Islet precursor cell (in vitro differentiated cells): ENCODE measurements around the gene SAC3D1.
"Not testable (repeated sequence)": the region's sequence is repeated elsewhere in the genome, so short reads cannot be mapped to it uniquely, and the experiment has no call there.

ENCODE experiments used
- DNase-seq: peaks from one replicate; pipeline ENCODE4 v3.0.0-alpha.2; 2018

SAC3D1 gene

DNA sequence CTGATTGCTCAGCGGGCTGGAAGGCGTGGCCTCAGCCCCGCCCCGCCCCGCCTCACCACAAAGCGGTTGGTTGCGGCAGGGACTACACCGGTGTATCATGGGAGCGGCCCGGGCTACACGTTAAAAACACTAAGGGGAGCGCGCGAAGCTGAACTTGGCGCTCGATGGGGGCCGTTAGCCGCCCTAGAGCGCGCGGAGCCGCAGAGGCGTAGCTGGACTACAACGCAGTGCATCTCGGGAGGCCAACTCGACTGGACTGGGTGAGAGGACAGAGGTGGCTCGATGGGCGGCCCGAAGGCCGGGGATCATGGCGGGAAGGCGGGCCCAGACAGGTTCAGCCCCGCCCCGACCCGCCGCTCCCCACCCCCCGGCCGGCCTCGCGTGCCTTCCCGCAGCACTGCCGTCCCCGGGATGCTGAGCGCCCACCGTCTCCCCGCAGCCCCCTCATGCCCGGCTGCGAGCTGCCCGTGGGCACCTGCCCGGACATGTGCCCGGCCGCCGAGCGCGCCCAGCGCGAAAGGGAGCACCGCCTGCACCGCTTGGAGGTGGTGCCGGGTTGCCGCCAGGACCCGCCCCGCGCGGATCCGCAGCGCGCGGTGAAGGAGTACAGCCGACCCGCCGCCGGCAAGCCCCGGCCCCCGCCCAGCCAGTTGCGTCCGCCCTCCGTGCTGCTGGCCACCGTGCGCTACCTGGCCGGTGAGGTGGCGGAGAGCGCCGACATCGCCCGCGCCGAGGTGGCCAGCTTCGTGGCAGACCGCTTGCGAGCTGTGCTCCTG, at the start of gene SAC3D1:
Gene SAC3D1 (plus strand): TSS at position 364 of the 776 bp plus-strand sequence. CDS start 83 bp downstream, at position 447.
- peak; percentile 97 for DNase-seq

DNA sequence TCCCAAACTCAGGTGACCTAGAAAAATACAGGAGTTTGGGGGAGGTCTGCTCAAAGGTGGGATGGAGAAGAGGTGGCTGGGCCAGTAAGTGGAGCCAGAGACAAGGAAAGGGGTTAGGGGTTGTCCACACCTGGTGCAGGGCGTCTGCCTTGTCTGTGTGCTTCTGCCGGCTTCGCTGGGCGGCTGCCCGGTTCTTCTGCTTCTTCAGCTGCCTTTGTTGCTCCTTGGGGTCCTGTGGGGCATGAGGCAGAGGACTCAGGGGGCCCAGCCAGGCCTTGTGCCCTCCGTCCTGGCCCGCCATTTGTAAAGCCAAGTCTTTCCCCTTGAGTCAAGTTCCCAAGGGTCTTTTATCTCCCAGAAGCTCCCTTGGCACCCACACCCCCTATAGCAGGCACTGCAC, 46.7 kb upstream of the SAC3D1 start:
- DNase-seq: no peak

DNA sequence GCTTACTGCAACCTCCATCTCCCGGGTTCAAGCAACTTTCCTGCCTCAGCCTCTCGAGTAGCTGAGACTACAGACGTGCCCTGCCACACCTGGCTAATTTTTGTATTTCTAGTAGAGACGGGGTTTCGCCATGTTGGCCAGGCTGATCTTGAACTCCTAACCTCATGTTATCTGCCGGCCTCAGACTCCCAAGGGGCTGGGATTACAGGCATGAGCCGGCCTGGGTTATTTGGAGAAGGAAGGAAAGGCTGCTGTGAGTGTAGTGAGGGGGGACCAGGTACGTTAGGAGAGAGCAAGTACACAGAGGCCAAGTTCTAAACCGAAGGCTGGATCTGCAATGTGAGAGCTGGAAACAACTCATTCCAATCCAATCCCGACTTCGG, 44.7 kb upstream of the SAC3D1 start:
- no peak for DNase-seq

DNA sequence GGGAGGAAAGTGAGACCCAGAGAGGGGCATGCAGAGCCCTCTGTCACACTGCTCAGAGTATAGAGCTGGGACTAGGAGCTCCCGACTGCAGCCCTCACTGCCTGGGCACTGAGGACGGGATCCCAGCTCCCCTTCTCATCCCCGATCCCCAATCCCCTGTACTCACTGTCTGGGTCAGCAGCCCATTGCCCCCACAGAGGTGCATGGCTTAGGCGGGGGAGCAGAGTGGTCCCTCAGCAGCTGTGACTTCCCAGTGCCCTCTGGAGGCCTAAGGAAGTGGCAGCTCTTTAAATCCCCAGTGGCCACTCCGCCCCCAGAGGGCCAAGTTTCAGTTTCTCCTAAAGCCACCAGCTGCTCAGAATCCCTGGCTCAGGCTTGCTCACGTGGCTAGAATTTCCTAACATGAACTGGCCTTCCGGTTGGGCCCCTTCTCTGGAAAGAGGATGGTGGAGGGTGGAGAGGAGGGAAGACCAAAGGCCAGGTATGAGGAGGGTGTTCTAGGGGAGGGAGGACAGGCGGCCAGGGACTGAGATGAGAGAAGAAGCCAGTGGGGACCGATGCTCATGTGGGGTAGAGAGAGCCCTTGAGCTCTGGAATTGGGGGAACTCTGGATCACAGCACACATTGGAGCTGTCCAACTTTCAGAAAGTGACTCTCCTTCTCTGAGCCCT, 44.2 kb upstream of the SAC3D1 start, which contains the start of gene BATF2:
Gene BATF2 (minus strand): TSS at position 262 of the 671 bp plus-strand sequence. CDS start 57 bp downstream, at position 205.
- peak; percentile 83 for DNase-seq

DNA sequence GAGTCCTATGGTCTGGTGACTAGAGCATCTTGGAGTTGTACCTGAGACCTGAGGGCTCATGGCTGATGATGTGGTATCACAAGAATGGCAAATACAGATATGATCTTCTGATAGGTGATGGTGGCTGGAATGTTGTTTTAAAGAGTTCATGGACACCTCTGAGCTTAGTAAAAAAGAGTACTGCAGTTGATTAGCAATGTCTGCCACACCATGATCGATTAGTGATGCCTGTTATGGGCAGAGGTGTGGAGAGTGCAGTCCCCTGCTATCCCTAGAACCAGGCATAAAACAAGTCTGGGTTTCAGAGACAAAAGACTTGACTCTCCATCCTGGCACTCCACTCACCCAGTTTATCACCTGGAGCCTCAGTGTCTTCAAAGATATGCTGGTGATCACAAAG, 42.9 kb upstream of the SAC3D1 start:
- no peak for DNase-seq

DNA sequence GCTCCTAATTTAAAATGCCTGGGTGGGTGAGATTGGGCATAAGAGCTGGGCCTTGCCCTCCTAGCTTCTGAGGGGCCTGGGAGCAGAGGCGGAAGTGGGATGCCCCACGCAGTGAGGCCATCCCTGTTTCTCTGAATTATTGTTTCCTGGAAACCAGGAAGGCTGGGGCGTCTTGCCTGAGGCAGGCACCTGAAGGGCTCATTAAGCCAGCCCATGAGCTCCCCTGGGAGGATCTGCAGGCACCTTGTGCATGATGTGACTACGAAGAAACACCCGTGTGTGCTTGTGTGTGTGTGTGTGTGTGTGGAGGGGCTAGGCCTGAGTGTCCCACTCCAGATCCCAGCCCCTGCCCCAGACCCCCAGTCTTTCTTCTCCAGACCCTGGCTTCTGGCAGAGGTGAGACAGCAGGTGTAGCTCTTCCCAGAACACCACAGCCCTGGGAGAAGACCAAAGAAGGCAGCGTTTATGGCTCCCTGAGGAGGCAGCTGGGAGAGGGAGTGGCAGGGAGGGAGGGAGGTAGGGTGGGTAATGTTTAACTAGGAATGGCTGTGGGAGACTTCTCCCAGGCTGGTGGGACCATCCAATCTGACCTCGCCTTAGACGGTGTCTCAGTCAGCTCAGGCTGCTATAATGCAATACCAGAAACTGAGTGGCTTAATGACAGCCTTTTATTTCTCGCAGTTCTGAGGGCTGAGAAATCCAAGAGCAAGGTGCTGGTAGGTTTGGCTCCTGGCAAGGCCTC, 42.1 kb upstream of the SAC3D1 start:
- DNase-seq: no peak

DNA sequence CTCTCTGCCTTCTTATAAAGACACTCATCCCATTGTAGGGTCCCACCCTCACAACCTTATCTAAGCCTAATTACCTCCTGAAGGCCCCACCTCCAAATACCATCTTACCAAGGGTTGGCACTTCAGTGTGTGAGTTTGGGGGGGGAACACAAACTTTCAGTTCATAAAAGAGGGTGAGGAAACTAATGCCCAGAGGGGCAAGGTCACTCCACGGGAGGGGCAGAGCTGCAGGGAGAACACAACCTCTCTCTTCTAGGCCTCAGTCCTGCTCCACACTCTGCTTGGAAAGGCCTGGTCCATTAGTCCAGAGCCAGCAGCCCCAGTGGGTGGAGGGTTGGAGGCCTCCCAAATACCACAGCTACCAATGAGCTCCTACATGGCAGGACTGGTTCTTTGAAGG, 41.5 kb upstream of the SAC3D1 start:
- DNase-seq: no peak

DNA sequence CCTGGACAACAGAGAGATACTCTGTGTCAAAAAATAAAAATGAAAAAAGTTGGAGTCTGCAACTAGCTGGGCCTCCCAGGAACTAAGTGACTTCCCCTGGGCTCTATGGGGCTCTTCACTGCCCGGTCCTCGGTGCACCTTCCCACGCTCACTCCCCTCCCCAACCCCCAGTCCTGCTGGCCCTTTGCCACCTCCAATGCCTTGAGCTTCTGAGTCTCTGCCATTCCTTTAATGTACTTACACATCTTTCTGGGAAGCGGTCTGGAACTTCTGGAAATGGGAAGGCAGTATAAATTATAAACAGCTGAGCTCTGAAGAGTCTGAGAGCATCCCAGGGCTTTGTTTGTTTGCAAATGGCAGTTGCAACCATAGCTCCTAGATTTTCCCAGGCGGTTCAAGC, 38.3 kb upstream of the SAC3D1 start:
- no peak for DNase-seq

DNA sequence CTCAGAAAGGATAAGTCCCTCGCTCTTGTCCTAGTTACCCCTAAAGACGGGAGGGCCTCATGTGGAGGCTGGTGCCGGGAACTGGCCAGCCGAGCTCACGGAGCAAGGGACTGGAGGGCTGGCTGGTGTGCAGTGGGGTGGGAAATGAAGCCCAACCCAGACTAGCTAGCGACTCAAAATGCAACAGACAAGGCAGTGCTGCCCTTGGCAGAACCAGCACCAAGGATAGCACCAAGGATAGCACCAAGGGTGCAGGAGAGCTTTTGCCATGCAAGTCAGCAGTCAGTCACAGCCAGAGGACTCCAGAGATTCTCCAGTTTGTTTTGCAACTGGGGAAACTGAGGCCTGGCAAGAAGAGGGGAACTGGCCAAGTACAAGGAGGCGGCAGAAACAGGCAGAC, 37.7 kb upstream of the SAC3D1 start:
- DNase-seq: peak; percentile 76

DNA sequence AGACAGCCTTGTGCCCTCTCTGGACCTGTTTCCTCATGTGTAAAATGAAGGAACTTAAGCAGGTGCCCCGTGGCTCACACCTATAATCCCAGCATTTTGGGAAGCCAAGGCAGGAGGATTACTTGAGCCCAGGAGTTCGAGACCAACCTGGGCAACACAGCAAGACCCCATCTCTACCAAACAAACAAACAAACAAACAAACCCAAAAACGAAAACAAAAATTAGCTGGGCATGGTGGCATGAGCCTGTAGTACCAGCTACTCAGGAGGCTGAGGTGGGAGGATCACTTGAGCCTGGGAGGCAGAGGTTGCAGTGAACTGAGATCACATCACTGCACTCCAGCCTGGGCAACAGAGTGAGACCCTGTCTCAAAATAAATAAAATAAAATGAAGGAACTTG, 37.0 kb upstream of the SAC3D1 start:
- DNase-seq: not testable (repeated sequence)

DNA sequence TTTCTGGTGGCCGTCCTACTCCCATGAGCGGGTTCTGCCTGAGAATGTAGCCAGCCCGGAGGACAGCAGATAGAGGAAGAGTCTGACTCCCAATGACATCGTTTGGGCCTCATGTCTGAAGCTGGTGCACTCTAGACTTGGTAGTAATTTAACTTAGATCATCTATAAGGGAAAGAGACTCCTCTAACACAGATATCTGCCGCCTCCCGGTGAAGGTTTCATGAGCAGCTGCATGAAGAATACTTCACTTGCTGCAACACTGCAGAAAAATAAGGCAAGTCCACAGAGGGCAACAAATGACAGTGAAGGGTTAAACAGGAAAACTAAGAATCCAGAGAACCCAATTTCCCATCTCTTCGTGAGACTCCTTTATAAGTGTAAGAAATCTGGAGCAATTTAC, 33.0 kb upstream of the SAC3D1 start:
- DNase-seq: no peak

DNA sequence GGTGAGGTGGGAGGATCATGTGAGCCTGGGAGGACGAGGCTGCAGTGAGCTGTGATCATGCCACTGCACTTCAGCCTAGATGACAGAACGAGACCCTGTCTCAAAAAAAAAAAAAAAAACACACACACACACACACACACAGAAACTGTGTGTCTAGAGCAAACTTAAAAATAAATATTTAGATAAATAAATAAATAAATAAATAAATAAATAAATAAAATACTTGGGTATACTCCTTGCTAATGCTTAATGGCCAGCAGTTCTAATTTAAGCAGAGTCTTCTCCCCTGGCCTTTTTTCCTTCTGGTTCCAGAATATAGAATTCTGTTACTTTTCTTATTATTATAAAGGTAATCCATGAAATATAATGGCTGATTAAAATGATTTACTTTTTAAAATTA, 32.1 kb upstream of the SAC3D1 start:
- no peak for DNase-seq

DNA sequence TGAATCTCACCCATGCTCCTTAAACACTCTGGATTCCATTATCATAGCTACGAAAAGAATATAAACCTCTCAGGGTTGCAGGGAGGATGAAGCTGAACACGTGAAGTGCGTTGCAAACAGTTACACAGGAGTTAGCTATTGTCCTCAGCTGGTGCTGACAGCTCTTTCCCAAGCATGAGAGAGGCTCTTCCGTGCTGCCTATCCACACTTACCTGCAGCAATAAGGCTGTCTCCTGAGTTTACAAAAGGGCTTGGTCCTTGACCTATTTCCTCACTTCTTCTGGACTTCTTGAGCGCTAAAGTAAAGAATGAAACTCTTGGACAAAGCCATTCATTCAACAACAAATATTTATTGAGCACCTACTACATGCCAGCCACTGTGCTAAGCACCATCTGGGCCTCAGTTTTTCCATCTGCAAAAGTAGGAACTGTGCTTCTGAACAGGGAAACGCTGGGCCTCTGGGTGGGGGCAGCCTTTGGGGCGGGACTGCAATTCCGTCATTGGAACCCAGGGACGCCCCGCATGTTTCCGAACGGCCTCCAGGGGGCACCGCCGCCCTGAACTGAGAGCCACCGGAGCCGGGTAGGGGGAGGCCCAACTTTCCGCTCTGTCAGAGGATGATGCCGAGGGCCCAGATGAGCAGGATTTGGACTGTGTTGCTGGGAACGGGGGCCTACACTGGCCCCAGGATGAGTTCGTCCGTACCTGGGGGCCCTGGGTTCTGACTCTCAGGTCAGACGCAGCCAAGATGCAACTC, 27.7 kb upstream of the SAC3D1 start:
- DNase-seq: peak; percentile 94

DNA sequence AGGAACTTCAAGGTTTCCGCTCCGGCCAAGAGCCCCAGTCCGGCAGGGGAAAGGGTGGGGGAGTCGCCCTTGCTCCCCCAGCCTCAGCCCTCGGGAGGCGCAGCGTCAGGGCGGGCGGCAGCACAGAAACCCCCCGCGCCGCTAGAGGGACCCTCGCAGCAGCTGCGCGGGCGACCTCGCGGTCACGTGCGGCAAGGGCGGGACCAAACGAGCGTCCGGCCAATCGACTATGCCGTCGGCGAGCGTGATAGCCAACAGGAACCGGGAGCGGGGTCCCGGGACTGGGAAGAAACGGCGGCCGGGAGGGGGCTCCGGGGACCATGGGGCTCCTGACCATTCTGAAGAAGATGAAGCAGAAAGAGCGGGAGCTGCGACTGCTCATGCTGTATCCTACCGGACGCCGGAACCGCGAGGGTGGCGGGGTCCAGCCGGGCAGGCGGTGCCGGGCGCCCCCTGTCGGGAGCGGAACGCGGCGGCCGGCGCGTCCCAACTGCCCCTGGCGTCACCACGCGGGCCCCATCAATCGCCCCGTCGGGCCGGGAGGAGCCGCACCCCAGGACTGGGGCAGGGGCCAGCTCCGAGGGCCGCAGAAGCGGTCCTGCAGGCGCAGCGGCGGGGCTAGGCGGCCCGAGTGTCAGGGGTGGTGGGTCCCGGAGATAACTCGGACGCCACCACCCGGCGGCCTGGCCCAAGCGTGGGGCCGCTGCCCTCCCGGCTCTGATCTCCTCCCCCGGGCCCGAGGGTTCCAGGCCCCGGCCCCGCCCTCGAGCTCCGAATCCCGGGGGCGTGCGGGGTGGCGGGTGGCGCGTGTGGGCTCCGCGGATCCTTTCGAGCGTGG, 26.9 kb upstream of the SAC3D1 start, which contains the start of gene ARL2:
Gene ARL2 (plus strand): TSS at position 273 of the 838 bp plus-strand sequence. CDS start 48 bp downstream, at position 321.
- DNase-seq: peak; percentile 95

DNA sequence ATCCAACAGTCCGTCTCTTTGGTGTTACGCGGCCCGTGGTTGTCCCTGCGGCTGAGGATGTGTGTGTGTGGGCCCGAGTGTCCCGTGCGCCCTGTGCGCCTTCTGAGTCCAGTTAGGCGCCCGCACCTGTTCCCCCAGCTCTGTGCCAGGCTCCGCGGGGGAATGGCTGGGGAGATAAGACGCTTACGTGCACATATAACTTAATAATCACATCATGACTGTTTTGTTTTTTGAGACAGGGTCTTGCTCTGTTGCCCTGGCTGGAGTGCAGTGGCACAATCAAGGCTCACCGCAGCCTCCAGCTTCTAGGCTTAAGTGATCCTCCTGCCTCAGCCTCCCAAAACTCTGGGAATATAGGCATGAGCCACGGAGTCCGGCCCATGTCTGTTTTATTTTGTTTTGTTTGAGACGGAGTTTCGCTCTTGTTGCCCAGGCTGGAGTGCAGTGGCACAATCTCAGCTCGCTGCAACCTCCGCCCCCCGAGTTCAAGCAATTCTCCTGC, 26.2 kb upstream of the SAC3D1 start:
- DNase-seq: no peak

DNA sequence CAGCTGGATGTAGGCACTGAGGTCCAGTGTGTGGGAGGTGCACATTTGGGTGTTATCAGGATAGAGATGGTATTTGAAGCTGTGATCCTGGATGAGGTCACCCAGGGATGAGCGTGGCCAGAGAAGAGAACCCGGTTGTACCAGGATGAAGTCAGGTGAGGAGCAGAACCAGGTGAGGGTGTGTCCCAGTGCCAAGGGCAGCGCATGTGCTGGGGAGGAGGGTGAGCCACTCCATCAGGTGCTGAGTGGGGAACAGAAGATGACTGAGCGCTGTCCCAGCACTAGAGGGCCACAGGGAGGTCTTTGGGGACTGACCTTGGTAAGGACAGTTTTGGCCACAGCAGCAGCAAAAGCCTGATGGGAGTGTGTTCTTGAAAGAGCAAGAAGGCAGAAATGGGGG, 24.3 kb upstream of the SAC3D1 start:
- no peak for DNase-seq

DNA sequence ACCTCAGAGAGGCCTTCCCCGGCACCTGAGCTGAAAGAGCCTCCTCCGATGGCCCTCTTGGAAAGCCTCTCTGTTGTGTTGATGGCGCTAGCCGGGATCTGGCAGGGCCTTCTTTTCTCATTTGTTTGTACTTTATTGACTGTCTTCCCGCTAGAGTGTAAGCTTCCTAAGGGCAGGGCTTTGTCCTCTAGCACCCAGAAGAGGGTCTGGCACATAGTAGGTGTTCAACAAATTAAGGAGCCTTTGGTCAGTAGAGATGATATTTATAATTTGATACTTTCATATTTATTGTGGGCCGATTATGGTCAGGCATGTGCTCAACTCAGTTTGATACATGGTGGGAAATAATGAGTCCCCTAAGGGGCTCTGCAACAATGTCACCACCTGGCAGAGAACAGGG, 23.1 kb upstream of the SAC3D1 start:
- no peak for DNase-seq

DNA sequence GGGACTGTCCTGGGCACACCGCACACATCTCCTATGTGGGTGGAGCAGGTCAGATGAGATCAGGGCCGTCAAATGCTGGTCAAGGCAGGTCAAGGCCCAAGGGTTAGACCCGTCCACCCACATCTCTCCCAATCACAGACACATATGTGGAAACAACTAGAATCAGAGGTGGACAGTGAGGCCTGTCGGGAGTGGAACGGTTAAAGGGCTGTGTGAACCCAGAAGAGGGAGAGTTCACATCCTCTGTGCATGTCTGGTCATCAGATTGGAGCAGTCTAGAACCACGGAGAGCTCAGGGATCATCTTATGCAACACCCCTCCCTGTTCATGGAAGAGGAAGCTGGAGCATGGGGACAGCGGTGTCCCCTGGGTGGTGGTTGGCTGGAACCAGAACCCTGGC, 21.2 kb upstream of the SAC3D1 start:
- no peak for DNase-seq

DNA sequence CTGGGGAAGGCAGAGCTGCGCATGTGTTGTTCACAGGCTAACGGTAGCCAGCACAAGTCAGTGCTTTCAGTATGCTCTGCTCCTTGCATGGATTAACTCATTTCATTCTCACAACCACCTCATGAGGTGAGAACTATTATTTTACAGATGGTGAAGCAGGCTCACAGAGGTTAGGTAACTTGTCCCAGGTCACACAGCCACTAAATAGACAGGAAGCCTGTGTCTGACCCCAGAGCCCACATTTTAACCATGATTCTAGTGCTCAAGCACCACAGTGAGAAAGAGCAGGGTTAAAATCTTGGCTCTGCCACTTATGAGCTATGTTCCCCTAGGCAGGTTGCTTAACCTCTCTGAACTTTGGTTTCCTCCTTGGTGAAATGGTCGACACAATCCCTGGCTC, 20.0 kb upstream of the SAC3D1 start:
- DNase-seq: no peak

DNA sequence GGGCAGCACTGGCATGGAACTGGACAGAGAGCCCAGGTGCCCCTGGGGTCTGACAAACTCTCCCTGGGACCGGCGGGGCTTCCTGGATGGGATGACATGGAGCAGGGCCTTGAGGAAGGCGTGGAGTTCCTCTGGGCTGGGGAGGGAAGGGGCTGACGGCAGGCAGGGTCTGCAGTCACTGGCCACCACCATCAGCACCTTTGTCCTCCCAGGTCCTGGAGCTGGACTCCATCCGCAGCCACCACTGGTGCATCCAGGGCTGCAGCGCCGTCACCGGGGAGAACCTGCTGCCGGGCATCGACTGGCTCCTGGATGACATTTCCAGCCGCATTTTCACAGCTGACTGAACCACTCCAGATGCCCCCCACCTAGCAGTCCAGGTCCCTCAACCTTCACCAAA, 19.5 kb upstream of the SAC3D1 start:
- DNase-seq: no peak

DNA sequence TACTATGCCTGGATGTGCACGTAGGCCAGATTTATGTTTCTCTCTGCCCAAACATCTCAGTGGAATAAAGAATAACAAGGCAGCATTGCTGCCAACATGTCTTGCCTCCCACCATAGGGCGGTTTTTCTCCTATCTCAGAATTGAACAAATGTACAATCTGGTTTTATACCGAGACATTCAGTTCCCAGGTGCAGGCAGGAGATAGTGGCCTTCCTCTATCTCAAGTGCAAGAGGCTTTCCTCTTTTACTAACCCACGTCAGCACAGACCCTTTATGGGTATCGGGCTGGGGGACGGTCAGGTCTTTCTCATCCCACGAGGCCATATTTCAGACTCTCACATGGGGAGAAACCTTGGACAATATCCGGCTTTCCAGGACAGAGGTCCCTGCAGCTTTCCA, 17.5 kb upstream of the SAC3D1 start:
- not testable (repeated sequence) for DNase-seq

DNA sequence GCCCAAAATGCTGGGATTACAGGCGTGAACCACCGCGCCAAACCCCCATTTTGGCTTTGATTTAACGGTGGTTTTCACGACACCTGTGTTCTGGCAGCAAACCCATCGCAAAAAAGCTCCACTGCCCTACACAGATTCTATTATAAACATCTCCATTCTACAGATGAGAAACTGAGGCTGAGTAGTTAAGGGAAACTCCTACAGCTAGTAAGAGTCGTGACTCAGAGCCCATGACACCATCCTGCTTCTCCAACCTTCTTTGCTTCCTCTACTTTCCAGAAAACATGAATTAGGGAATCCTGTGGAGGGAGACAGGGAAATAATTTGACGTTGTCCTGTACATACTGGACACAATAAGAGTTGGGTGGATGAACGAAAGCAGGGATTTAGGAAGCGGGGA, 14.2 kb upstream of the SAC3D1 start:
- DNase-seq: no peak
